ENCODE results near the gene CNTN1. TPM values are rescaled to one million over a fixed set of nuclear protein-coding genes. Genes with fewer than 3 reads are reported as not detected.

The CNTN1 gene
- total RNA-seq, 1 experiment from 2014 or later: 3.0 TPM

GRCh38 chr12:40892528-40892927 lies 200.3 kb downstream of the CNTN1 start (continued):
- TF ChIP-seq CTCF (IDR thresholded peaks at IDR 0.05 in 2 of 3, conservative IDR thresholded peaks at IDR 0.05 in 1 of 3; ENCODE audit: borderline replicate concordance in 1 of 3, insufficient read depth in 1 of 3, low read depth in 2 of 3, low read length in 2 of 3): no peak
- TF ChIP-seq JUND (IDR thresholded peaks at IDR 0.05): no peak
- TF ChIP-seq YY1 (IDR thresholded peaks at IDR 0.05; ENCODE audit: extremely low read depth, insufficient replicate concordance, low read depth, low read length): no peak
- no peak for TF ChIP-seq SP1 (IDR thresholded peaks at IDR 0.05; ENCODE audit: low read depth)
- TF ChIP-seq EZH2phosphoT487 (IDR thresholded peaks at IDR 0.05; ENCODE audit: borderline replicate concordance): no peak
- TF ChIP-seq FOSL1 (IDR thresholded peaks at IDR 0.05; ENCODE audit: low read depth): no peak
- TF ChIP-seq ZBTB33 (IDR thresholded peaks at IDR 0.05; ENCODE audit: extremely low read depth, insufficient replicate concordance, low read length): no peak
- no peak for TF ChIP-seq EZH2 (IDR thresholded peaks at IDR 0.05)
- TF ChIP-seq RAD21 (IDR thresholded peaks at IDR 0.05; ENCODE audit: low read depth): no peak
- TF ChIP-seq CBX3 (IDR thresholded peaks at IDR 0.05; ENCODE audit: low read depth): no peak
- no peak for TF ChIP-seq ATF3 (IDR thresholded peaks at IDR 0.05)
- no peak for TF ChIP-seq SIN3A (IDR thresholded peaks at IDR 0.05; ENCODE audit: low read depth)
- no peak for TF ChIP-seq EGR1 (IDR thresholded peaks at IDR 0.05; ENCODE audit: low read depth)

All from HCT116 (cell line).